Epithelial cell of esophagus (primary cell): ENCODE data around the gene PDHA1.

Experiments
- DNase-seq: peaks from one replicate; pipeline ENCODE4 v3.0.0; 2010; ENCODE audit warnings: low read depth
- H3K4me3 ChIP-seq: 2 replicates; pipeline ENCODE4 v1.5.1; 2011; ENCODE audit warnings: mild to moderate bottlenecking, low read length, control low read depth
- TF ChIP-seq, protein P1 (sequence below): IDR thresholded peaks from 2 replicates; pipeline ENCODE4 v1.5.1; 2011; ENCODE audit warnings: low read depth, mild to moderate bottlenecking, low read length, control low read depth, inconsistent platforms; ENCODE audit not compliant: insufficient read depth; ENCODE audit errors: missing control alignments

The PDHA1 gene

GRCh38 chrX:19358521-19358920, 14.8 kb downstream of the PDHA1 start:
- no peak overlapping the region for H3K4me3 ChIP-seq
- TF ChIP-seq, protein P1, sequence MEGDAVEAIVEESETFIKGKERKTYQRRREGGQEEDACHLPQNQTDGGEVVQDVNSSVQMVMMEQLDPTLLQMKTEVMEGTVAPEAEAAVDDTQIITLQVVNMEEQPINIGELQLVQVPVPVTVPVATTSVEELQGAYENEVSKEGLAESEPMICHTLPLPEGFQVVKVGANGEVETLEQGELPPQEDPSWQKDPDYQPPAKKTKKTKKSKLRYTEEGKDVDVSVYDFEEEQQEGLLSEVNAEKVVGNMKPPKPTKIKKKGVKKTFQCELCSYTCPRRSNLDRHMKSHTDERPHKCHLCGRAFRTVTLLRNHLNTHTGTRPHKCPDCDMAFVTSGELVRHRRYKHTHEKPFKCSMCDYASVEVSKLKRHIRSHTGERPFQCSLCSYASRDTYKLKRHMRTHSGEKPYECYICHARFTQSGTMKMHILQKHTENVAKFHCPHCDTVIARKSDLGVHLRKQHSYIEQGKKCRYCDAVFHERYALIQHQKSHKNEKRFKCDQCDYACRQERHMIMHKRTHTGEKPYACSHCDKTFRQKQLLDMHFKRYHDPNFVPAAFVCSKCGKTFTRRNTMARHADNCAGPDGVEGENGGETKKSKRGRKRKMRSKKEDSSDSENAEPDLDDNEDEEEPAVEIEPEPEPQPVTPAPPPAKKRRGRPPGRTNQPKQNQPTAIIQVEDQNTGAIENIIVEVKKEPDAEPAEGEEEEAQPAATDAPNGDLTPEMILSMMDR, result no peak
- peak; percentile 15 for DNase-seq

DNA sequence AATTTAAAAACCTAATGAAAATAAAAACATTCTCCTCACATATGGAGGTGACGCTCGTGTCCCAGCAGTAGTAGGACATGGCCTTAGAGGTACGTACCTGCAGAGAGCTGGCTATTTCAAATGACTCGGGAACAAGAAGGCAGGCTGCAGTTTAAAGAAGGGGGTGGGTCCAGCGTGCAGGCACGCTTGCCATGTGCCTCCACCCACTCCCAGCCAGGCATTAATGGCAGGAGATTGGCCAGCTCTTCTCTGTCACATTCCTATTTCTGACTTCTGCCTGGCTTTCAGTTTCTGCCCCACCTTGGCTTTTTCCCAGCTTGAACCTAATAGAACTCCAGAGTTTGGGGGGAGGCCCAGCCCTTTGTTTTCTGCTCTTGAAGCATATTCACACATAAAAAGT, 17.2 kb downstream of the PDHA1 start:
- H3K4me3 ChIP-seq, result no peak overlapping the region
- TF ChIP-seq, protein P1, result no peak
- no peak for DNase-seq

- H3K4me3 ChIP-seq, result no peak overlapping the region
- TF ChIP-seq, protein P1, result no peak
- no peak for DNase-seq
Measured at GRCh38 chrX:19361701-19362100, 18.0 kb downstream of the PDHA1 start.

DNA sequence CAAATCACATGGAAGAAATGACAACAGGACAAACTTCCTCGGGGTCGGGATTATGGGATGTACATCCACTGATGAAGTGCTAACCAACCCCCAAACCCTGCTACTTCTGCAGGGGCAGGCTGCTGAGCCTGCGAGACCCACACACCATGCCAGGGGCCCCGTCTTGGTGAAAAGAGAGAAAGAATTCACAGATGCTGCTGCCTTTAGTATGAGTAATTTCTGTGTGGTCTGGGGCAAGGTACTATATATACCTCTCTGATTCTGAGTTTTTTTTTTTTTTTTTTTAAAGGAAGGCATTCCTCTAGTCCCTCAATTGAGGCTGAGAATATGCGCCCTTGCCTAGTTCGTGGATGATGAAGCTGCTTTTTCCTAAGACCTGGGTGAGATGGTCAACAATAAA, 24.8 kb downstream of the PDHA1 start:
- no peak overlapping the region for H3K4me3 ChIP-seq
- TF ChIP-seq, protein P1, result no peak
- no peak for DNase-seq

DNA sequence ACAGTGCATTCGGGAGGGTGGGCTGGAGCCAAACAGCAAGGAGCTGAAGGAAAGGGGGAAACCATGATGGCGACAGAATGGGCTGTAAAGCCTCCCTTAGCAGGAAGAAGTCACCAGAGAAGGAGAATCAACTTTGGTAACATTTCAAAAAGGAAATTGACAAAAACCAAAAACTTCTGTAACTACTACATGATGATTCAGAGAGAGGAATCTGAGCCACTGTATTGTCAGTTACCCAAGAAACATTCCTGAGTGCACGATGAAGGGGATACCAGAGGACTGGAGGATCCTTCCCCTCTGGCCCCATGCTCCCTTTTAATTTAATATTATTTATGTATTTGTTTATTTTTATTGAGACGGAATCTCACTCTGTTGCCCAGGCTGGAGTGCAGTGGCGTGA, 26.3 kb downstream of the PDHA1 start:
- TF ChIP-seq, protein P1, result no peak
- no peak overlapping the region for H3K4me3 ChIP-seq
- peak; percentile 2 for DNase-seq

- TF ChIP-seq, protein P1, result peak; percentile 67
- H3K4me3 ChIP-seq, result peak overlapping the region; percentile 34
- DNase-seq, result peak; percentile 65
Measured at GRCh38 chrX:19372170-19372546, 28.4 kb downstream of the PDHA1 start.

DNA sequence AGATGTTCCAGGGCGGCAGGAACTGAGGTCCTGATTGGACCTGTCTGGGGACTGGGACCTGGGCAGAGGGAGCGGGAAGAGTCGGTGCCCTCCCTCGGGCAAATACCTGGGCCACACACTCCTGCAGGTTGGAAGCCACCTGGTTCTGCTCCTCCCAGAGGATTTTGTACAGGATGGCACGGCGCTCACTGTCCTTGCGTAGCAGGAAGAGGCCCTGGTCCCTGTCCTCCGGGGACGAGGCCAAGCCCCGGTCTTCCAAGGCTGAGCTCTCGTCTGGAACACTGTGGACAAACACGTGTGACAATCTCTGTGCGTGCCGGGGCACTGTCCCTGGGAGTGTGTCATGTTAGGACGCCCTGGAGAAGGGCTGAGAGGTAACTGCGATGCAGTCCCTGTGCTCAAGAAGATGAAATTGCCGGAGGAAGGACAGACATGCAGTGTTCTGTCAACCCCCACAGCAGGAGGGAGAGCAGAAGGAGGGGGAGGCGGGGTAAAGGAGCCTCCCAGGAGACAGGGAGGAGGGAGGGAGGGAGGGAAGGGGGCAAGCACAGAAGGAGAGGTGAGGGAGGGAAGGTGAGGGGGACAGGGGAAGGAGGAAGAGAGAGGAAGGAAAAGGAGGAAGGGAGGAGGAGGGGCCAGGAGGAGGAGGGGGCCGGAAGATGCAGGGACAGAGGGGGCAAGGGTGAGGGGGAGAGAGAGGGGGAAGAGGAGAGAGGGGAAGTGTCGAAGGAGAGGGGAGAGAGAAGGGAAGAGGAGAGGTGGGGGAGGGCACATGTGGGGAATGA, 29.0 kb downstream of the PDHA1 start:
- TF ChIP-seq, protein P1, result no peak
- DNase-seq, result no peak
- peak overlapping the region; percentile 34 for H3K4me3 ChIP-seq
